IPS-NIHi7 (cell line): ENCODE data around the gene ENTPD3.
"Not testable (repeated sequence)": the region's sequence is repeated elsewhere in the genome, so short reads cannot be mapped to it uniquely, and the experiment has no call there.

Experiments
- DNase-seq: peaks from one replicate; pipeline ENCODE4 v3.0.0; 2012; ENCODE audit warnings: mixed read lengths; ENCODE audit errors: extremely low spot score

ENTPD3 gene

GRCh38 chr3:40460481-40460880, 73.5 kb downstream of the ENTPD3 start:
- DNase-seq, result not testable (repeated sequence)

- no peak for DNase-seq
Measured at GRCh38 chr3:40461161-40461560, 74.2 kb downstream of the ENTPD3 start.

DNA sequence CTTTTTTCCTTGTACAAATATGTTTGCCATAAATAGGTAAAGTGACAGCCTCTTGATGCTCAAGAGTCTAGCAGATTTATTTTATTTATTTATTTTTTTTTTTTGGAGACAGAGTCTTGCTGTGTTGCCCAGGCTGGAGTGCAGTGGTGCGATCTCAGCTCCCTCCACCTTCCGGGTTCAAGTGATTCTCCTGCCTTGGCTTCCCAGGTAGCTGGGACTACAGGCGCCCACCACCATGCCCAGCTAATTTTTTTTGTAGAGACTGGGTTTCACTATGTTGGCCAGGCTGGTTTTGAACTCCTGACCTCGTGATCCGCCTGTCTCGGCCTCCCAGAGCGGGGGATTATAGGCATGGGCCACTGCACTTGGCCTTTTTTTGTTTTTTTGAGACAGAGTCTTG, 75.9 kb downstream of the ENTPD3 start:
- DNase-seq, result not testable (repeated sequence)

- DNase-seq, result no peak
Measured at GRCh38 chr3:40463579-40463978, 76.6 kb downstream of the ENTPD3 start.

- no peak for DNase-seq
Measured at GRCh38 chr3:40464339-40465110, 77.5 kb downstream of the ENTPD3 start.

GRCh38 chr3:40465111-40465407, 78.1 kb downstream of the ENTPD3 start:
- DNase-seq, result peak; percentile 18

DNA sequence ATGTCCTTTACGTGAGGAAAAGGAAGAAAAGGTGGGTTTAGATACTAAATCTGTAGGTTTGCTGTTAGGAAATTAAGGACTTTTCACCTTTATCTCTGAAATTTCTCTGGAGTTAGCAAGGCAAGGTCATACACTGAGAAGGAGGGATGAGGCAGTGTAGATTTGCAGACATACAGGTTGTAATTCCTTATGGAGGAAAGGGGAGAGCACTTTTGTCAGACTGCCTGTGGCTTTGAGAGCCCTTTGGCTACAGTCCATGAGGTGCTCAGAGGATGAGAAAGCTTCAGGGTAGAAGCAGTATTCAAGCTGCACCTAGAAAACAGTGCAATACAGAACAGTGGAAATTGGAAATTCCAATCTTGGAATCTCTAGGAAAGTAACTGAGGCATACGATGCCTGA, 78.5 kb downstream of the ENTPD3 start:
- no peak for DNase-seq

DNA sequence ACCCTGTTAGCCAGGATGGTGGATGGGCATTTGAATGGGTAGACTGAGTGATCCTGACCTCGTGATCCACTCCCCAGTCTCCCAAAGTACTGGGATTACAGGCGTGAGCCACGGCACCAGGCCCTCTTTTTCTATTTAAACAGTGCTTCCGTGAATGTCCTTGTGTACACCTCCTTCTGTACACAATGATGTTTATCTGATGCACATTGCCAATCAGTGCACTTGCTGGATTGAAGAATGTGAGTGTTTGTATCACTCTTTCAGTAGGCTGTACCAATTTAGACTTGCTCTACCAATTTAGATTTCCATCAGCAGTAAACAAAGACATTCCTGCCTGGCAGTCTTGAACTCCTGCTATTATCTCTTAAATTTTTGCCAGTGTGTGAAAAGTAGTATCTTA, 81.0 kb downstream of the ENTPD3 start:
- DNase-seq, result no peak

- DNase-seq, result no peak
Measured at GRCh38 chr3:40470701-40471100, 83.7 kb downstream of the ENTPD3 start.

GRCh38 chr3:40476478-40477470, 89.8 kb downstream of the ENTPD3 start, which contains the start of gene ZNF619:
Gene ZNF619 (plus strand): TSS chr3:40477122. CDS start chr3:40477980, 858 bp downstream.
- peak; percentile 79 for DNase-seq

GRCh38 chr3:40477666-40478065, 90.7 kb downstream of the ENTPD3 start:
- no peak for DNase-seq
